Measurements from ENCODE around the gene KIFC1.
"Not testable (repeated sequence)": the region's sequence is repeated elsewhere in the genome, so short reads cannot be mapped to it uniquely, and the experiment has no call there.

KIFC1 gene

DNA sequence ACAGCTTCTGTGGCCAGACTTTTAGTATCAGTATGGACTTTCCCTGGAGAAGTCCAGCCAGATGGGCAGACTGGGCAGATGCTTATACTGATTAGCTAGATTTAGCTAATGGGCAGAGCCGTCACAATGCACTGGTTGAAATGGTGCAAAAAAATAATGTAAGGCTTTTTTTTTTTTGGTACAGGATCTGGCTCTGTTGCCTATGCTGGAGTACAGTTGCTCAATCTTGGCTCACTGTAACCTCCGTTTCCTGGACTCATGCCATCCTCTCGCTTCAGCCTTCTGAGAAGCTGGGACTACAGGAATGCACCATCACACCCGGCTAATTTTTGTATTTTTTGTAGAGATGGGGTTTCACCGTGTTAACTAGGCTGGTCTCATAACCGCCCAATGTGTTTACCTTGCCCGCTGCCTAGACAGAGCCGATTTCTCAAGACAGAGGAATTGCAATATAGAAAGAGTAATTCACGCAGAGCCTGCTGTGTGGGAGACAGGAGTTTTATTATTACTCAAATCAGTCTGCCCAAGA lies 16.4 kb upstream of the KIFC1 start:
- DNase-seq = no peak

DNA sequence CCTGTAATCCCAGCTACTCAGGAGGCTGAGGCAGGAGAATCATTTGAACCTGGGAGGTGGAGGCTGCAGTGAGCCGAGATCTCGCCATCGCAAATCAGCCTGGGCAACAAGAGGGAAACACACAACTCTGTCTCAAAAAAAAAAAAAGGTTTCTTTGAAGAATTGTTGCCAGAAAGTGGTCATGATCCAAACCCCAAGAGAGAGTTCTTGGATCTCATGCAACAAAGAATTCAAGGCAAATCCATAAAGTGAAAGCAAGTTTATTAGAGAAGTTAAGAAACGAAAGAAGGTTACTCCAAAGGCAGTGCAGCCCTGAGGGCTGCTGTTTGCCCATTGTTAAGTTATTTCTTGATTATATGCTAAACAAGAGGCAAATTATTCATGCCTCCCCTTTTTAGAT lies 14.5 kb upstream of the KIFC1 start:
- no peak for DNase-seq

DNA sequence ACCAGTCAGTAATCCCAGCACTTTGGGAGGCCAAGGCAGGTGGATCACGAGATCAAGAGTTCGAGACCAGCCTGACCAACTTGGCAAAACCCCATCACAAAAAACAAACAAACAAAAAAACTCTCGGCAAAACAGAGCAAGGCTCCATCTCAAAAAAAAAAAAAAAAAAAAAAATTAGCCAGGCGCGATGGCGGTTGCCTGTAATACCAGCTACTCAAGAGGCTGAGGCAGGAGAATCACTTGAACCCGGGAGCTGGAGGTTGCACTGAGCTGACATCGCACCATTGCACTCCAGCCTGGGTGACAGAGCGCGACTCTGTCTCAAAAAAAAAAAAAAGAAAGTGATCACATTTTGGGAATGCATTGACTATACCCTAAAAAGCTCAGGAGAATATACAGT lies 12.4 kb upstream of the KIFC1 start:
- not testable (repeated sequence) for DNase-seq

DNA sequence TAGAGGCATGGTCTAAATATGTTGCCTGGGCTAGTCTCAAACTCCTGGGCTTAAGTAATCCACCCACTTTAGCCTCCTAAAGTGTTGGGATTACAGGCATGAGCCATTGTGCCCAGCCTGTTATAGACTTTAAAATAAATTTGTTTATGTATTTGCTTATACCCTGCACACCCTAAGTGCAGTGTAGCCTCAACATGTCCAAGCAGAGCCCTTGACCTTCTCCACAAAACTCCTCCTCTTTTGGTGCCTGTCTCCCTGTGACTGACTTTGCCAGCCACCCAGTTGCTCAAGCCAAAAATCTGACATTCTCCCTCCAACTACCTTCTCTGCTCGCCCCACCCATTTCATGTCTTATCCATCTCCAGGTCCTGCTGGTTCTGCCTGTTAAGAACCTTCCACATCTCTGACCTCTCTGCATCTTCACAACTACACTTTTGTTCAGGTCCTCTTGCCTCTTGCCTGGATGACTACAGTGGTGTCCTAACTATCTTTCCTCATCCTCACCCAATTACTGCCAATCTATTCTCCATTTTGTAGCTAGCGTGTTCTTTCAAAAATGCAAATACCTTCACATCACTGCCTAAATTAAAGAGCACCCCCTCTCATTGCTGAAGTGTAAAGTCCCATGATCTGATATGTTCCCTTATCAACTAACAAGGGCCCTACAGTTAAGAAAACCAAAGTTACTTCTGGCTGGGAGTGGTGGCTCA lies 11.2 kb upstream of the KIFC1 start:
- DNase-seq = no peak

DNA sequence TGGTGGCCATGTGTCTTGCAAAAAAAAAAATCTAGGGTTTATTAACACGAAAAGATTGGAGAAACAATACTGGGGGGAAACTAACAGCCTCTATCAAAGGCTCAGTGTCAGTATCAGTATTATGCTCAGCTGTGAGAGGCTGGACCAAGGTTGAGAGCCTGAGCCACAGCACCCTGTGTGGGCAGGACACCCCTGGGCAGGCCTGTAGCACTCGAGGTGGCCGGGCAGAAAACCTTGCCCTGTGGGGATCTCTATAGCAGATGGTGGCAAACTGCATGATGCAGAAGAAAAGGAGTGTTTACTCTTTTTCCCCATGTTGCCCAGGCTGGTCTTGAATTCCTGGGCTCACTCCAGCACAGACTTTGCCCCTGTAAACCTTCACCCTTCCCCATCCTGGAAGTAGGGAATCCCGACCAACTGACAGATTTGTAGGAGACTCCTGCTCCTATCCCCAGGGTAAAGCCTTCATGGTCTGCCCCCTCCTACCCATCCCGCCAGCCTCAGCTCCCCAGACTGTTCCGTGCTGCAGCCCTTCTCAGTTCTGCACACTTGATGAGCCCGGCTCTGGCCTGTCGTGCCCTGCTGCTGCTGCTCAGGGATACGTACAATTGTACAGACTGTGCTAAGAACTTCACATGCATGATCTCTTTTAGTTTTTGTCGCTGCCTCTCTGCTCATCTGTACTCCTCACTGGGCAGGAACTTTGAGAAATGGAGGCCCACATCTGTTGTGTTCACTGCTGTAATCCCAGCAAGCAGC lies 8.0 kb upstream of the KIFC1 start:
- DNase-seq = no peak

DNA sequence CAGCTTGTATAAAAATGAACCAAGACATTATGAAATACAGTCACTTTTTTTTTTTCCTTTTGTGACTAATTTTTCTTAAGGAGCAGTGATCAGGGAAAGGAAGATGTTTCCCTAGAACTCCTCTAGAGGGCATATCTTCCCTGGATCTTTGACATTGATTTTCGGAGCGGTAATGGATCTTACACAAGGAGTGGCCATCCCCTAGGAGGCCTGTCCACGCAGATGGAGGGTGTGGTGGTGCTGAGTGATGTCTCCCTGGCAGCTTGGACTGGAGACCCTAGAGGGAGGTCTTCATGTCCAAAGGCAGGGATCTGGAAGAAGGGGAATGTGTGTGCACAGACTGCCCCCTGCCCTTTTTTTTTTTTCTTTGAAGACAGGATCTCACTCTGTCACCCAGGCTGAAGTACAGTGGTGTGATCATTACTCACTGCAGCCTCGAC lies 7.0 kb upstream of the KIFC1 start:
- DNase-seq = no peak

DNA sequence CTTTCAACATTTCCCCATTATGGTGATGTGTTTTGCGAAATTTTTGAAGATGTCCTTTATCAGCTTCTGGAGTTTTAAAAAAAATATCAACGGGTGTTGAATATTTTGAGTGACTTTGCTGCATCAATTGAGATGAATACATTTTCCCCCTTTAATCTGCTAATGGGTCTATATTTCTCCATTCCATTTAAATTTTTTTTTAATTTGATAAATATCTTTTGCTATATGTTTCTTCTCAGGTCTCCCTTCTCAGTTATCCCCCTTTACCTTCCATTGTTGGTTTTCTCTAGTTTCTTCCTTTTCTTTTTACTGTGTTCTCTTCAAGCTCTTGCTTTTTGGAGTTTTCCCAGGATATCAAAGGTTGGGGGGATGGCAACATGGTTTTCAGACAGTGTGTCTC lies 1.4 kb upstream of the KIFC1 start:
- DNase-seq = no peak

DNA sequence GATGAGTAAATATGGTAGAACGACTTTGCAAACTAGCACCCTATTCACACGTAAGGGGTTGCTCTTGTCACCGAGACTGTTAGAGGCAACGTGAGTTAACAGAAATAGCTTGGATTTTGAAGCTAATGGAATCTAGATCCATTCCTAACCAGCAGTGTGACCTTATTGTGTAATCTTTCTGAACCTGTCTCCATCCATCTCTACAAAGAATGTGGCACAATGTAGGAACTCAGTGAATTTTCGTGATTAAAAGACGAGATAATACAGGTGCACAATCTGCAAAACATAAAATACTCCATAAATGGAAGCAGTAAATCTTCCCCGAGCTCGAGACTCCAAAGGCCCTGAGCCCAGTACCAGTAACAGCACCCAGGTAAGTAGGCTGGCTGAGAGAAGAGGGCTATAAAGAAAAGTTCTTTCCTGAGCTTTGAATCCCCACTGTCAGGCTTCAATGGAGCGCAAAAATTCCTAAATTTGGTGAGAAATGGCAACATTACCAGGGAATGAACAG lies 801 bp upstream of the KIFC1 start:
- no peak for DNase-seq

DNA sequence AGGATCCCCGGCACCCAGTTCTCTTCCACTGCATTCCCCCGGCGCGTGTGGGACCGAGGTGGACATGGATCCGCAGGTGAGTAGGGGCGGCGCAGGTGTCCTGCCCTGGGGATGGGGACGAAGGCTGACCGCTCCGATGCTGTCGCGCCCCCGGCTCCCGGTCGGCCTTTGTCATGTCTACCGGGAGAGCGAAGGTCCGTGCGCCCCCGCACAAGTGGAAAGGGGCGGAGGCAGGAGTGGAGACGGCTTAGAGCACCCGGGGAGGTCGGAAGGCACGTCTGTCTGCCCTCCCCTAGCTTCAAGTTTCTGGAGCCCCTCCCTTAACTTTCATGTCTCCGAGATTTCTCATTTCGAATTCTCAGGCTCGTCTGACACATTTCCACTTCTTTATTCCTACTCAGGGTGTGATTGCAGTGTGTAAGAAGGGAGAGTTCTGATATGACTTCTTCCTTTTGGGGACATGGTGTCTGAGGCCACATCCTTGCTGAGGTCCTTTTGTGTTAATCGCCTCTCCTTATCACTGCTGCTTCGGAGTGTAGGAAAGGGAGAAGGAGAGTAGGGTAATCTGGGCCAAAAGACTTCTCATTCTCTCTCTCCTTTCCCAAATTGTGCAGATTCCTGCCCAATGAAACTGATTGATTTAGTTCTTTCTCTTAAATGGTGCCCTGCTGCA lies 435 bp downstream of the KIFC1 start:
- DNase-seq = peak; percentile 42 to 67

DNA sequence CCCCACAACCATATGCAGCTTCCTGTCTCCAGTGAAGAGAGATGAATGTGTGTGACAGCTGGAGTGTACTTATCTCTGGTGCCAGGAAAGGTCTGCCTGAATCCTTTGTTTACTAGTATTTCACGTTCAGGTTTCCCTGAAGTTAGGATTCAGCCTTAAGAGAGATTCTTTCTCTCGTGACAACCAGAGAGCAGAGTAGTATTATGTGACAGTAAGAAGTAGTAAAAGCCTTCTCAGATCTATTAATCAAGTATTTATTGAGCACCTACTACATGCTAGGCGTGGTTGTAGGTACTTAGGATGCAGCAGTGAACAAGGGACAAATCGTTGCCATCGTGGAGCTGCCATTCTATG lies 949 bp downstream of the KIFC1 start:
- no peak for DNase-seq

DNA sequence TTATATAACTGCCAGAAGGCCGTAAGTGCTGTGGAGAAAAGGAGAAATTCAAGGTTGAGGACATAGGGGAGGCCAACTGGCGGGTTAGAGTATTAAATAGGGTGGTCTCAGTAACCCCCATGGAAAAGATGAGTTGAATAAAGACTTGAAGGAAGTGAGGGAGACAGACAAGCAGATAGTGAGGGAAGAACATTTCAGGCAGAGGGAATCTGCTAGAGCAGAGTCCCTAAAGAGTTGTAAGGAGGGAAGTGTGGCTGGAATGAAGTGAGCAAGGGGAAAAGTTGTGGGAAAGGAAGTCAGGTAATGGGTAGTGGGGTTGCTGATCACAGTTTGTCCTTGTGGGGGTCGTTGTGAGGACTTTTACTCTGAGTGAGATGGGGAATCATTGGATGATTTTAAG lies 1.4 kb downstream of the KIFC1 start:
- no peak for DNase-seq

DNA sequence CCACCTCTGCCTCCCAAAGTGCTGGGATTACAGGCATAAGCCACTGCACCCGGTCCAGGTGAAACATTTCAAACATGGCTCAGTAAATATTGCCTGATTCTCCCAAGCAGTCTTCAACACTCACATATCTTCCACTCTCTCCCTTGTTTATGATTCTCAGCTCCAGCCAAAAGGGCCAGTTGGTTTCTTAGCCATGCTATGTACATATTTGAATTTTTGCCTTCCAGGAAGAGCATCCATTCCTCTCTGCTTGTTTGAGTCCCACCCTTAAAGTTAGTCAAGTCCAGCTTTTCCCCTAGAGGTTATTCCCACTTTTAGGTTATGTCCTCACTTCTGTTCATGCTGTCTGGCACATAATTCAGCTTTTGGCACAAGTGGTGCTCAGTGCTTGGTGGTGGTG lies 5.9 kb downstream of the KIFC1 start:
- no peak for DNase-seq

DNA sequence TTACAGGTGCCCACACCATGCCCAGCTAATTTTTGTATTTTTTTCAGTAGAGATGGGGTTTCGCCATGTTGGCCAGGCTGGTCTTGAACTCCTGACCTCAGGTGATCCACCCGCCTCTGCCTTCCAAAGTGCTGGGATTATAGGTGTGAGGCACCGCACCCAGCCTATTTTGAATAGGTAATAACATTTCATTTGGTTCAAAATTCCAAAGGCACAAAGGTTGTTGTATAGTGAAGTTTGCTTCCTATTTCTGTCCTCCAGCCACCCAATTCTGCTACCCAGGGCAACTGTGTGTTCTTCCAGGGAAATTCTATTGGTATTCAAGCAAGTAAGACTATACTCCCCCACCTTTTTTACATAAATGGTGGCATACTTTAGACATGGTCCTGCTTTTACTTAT lies 7.0 kb downstream of the KIFC1 start:
- DNase-seq = not testable (repeated sequence)

DNA sequence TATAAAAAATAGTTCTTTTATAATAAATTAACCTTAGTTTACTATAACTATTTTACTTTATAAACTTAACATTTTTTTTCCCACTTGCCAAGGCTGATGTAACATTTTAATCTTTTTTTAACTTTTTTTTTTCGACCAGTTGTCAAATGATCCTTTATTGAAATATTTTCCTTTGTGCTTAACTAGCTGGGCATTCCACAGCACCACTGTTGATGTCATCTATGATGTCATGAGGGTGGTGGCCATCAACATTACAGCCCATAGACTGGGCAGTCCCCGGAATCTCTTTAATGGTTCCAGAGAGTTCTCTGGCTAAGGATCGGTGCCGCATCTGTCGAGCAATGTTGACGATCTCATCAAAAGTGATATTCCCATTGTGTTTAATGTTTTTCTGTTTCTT lies 8.3 kb downstream of the KIFC1 start:
- DNase-seq = not testable (repeated sequence)

DNA sequence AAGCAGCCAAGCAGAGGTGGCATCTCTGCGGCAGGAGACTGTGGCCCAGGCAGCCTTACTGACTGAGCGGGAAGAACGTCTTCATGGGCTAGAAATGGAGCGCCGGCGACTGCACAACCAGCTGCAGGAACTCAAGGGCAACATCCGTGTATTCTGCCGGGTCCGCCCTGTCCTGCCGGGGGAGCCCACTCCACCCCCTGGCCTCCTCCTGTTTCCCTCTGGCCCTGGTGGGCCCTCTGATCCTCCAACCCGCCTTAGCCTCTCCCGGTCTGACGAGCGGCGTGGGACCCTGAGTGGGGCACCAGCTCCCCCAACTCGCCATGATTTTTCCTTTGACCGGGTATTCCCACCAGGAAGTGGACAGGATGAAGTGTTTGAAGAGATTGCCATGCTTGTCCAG lies 13.3 kb downstream of the KIFC1 start:
- DNase-seq = no peak

DNA sequence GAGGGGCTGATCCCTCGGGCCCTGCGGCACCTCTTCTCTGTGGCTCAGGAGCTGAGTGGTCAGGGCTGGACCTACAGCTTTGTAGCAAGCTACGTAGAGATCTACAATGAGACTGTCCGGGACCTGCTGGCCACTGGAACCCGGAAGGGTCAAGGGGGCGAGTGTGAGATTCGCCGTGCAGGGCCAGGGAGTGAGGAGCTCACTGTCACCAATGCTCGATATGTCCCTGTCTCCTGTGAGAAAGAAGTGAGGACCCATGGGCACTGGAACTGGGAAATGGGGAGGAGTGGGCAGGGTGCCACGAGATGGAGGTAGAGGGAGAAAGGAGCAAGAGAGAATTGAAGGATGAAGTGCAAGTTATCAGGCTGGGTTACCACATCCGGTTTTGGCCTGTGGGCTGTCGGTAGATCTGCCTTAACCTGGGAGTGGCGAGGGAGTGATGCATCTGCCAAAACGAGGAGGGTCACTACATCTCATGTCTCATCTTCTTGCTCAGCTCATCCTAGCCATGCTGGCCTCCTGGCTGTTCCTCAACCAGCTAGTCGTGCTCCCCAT lies 13.8 kb downstream of the KIFC1 start:
- DNase-seq = no peak

DNA sequence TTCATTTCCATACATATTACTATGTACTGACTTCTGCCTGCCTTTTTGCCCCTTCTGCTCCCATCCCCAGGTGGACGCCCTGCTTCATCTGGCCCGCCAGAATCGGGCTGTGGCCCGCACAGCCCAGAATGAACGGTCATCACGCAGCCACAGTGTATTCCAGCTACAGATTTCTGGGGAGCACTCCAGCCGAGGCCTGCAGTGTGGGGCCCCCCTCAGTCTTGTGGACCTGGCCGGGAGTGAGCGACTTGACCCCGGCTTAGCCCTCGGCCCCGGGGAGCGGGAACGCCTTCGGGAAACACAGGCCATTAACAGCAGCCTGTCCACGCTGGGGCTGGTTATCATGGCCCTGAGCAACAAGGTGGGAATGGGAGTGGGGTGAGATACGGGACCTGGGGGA lies 14.5 kb downstream of the KIFC1 start:
- no peak for DNase-seq

DNA sequence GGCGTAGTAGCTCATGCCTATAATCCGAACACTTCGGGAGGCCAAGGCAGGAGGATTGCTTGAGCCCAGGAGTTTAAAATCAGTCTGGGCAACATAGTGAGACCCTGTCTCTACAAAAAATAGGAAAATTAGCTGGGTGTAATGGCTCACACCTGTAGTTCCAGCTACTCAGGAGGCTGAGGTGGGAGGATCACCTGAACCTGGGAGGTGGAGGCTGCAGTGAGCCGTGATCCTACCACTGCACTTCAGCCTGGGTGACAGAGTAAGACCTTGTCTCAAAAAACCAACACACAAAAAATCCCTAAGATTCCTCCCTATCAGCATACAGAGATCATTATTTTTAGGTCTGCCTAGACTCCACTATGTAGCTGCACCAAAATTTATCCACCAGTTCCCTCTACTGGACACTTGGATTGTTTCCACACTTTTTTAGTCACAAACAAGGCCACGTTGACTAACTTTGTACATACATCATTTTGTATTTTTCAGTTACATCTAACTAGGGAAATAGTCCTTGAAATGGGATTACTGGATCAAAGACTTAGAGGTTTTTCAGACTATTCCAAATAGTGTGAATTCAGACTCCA lies 15.6 kb downstream of the KIFC1 start:
- DNase-seq = no peak

DNA sequence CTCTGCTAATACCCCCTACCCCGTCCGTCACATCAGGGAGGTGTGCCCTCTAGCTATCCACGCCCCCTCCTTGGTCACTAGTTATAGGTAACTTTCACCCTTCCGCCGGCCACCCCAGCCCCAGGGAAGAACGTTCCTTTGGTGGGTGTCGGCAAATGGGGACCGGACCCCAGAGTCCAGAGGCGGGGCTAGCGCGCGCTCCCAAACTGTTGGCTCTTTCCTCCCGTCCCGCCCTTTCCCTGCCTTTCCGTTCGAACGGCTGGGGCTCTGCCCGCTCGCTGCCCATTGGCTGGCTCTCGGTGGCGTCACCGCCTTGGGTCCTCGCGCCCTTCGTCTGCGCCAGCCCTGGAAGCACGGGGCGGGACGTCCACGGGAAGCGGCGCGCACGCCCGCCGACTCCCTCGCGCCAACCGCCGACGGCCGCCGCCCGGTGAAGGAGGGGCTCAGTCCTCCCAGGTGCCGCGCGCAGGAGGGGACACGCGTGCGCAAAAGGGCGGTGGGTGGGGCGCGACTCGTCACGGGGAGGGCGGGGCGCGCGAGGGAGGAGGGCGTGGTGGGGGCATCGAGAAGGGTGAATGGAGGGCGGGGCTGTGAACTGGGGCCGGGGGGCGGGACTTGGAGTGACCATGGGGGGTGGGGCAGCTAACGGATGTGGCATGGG lies 18.6 kb downstream of the KIFC1 start:
- peak; percentile 97 for DNase-seq

DNA sequence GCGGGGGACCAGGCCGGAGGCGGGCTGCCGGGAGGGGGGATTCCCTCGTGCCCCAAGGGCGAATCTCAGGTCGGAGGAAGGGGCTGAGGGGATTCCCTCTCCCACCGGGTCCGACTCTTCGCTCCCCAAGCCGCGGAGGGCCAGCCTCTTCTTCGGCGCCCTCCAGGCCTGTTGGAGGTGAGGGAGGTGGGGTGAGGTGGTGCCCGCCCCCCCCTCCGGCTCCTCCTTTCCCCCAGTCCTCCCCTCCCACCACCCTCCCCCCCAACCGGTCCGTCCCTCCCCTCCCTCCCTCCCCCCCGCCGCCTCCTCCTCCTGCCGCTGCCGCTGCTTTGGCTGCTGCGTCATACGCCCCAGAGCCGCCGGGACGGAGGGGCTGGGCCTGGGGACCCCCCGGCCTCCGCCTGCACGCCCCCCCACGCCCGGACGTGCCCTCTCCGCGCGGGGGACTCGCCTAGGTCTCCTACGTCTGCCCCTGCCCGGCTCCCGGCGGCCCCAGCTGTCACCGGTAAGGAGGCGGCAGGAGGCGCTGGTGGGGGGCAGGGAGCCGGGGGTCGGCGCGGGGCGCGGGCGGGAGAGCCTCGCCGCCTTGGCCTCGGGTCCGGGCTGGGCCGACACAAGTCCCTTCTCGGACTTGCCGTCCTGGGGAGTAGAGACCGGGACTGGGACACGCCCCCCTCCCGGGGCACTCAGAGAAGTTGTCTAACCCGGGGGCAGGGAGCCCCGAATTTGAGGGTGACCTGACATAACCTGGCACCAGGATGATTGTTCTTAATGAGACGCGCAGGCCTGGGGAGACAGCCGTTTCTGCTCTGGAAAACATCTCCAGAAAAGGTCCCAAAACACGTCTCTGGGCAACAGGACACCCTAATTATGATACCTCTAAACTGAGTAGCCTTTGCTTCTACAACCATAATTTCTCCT lies 19.3 kb downstream of the KIFC1 start, which contains the start of gene PHF1:
Gene PHF1 (plus strand): TSS at position 304 of the 921 bp plus-strand sequence. CDS start 1,250 bp downstream, outside the sequence.
- DNase-seq = peak in 1 of 2 donors; percentile 49

DNA sequence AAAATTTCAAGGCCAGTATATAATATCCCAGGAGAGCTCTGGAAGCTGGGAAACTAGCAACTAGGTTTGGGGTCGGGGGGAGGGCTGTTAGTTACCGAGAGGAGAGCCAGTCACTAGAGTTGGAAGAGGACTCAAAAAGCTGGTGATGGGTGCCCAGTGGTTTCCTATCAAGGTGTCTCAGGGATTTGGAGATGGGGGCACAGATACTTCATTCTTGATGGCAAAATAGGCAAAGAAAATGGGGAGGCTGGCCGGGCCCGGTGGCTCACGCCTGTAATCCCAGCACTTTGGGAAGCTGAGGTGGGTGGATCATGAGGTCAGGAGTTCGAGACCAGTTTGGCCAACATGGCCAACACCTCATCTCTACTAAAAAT lies 20.0 kb downstream of the KIFC1 start:
- DNase-seq = no peak
